ENCODE measurements around the gene TSPAN1.

- TF ChIP-seq GATA2 (IDR thresholded peaks at IDR 0.05; ENCODE audit: low read depth, low read length) (no peak), GATA3 (IDR thresholded peaks at IDR 0.05; ENCODE audit: low read depth, low read length) (no peak)
These were observed 21.7 kb upstream of the TSPAN1 start for GRCh38 chr1:46153228-46153627.

All from SH-SY5Y (cell line).